Activated CD4-positive, CD25-positive, alpha-beta regulatory T cell treated with anti-CD3 and anti-CD28 coated beads, Interleukin-2, amount 50 U/mL, for 72 hours (primary cell): ENCODE measurements around the gene SMAD3.
"Not testable (repeated sequence)": the region's sequence is repeated elsewhere in the genome, so short reads cannot be mapped to it uniquely, and the experiment has no call there.

Experiments
- DNase-seq: peaks from one replicate; pipeline ENCODE4 v3.0.0; 2021

Gene SMAD3

DNA sequence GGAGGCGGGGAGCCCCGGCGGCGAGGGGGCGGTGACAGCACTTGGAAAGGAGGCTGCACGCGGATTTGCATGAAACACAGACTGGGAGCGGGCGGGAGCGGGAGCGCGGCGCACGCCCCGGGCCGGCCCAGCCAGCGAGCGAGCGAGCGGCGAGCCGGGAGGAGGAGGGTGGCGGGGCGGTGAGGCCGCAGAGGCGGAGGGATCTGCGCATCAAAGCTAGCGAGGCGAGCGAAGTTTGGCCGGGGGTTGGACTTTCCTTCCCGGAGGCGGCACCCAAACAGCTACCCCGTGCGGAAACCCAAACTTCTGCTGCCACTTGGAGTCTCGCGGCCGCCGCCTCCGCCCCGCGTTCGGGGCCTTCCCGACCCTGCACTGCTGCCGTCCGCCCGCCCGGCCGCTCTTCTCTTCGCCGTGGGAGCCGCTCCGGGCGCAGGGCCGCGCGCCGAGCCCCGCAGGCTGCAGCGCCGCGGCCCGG, at the start of gene SMAD3:
Gene SMAD3 (plus strand): TSS at position 72 of the 475 bp plus-strand sequence. CDS start 553 bp downstream, outside the sequence.
- peak; percentile 66 for DNase-seq

DNA sequence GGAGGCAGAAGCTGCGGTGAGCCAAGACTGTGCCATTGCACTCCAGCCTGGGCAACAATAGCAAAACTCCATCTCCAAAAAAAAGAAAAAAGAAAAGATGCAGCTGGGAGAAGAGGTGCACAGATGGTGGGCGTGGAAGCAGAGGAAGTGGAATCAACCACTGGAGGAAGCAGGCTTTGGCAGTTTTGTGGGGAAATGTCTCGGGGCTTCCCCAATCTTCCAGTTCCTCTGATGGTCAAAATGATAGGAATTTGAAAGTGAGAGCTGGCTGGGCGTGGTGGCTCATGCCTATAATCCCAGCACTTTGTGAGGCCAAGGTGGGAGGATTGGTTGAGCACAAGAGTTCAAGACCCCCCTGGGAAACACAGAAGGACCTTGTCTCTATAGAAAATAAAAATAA, 48.1 kb upstream of the SMAD3 start:
- DNase-seq, result no peak

DNA sequence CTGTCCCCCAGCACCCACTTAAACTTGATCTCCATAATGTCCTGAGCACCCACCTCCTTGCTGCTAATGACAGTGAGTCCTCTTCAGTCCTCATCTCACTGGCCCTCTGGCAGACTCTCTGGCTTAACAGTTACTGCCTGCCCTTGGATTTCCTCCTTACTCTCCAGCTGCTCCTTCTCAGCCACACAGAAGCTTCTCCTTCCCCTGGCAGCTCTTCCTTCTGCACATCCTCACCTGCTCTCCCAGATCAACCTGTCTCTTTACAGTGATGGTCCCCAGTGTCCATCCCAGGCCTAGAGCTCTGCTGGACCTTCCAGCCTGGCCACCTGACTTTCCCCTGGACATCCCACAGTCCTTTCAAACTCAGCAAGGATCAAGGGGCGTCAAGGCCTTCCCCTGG, 47.4 kb upstream of the SMAD3 start:
- DNase-seq, result no peak

DNA sequence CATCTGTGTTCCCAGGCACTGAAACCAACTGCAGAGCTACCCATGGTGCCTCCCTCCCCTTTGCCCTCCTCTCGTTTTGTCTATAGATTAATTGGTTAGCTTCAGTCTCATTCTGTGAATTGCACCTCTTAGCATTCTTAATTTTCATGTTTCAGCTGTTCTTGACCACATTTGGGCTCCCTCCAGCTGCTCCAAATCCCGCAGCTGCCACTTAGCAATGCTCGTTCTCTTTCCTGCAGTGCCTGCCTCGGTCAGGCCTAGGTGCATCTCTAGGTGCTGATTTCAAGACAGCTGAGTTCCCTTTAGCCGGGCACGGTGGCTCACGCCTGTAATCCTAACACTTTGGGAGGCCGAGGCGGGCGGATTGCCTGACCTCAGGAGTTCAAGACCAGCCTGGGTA, 47.0 kb upstream of the SMAD3 start:
- DNase-seq, result no peak

DNA sequence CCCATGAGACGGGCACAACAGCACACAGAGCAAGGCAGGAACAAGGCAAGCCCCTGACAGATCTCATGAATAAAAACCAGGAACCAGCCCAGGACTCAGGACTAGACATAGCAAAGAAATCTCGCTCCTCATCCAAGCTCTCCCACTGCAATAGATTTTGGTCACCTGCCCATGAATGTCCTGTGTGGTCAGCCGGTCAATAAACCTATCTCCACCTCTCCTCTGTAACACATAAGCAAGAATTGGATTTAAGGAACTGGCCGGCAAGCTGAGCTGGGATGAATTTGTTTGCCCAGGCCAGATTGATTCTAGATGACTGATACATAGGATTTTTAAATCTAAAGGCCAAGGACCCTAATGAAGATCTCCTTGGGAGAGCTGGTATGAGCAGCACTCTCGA, 46.3 kb upstream of the SMAD3 start:
- no peak for DNase-seq

DNA sequence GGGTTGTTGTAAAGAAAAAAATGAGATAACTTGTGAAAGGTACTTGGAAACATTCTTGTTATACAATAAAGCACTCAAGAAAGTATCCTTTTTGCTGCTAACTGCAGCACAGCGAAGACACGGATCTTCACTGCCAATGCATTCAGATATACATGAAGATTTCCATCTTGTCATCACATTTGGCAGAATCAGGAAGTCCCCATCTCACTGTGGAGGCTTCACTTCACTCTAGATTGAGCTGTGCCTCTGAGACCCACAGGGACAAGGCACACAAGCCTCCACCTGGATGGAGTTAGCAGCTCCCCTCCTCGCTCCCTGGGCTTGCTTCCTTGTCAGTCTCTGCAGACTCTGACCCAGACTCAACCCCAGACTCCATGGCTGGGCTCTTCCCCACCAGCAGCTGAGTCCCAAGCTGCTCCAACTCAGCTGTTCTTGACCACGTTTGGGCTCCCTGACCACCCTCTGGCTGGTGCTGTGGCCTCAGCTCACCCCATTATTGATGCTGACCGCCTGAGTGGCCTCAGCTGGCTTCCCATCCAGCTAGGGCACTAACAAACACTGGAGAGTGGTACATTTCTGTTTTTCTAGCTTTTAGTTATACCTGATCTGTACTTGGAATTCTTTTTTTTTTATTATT, 45.4 kb upstream of the SMAD3 start:
- DNase-seq, result no peak

DNA sequence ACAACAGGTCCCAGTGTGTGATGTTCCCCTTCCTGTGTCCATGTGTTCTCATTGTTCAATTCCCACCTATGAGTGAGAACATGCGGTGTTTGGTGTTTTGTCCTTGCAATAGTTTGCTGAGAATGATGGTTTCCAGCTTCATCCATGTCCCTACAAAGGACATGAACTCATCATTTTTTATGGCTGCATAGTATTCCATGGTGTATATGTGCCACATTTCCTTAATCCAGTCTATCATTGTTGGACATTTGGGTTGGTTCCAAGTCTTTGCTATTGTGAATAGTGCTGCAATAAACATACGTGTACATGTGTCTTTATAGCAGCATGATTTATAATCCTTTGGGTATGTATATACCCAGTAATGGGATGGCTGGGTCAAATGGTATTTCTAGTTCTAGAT, 44.7 kb upstream of the SMAD3 start:
- not testable (repeated sequence) for DNase-seq

DNA sequence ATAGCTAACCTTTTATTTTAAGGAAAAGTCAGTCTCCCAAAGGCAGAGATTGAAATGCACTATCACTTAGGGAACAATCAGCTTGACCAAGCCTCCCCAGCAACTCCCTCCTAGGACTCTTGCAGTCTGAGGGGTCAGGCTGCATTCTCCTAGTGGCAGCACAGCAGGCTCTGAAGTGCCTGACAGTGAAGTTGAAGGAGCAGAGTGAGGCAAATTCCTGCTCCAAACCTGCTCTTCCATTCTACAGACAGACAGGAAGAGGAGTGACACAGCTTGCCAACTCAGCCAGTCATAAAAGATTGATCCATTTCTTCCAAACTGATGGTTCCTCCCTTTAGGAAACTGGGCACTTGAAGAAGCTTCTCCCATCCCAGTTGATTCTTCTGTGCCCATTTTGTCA, 43.9 kb upstream of the SMAD3 start:
- DNase-seq, result no peak

DNA sequence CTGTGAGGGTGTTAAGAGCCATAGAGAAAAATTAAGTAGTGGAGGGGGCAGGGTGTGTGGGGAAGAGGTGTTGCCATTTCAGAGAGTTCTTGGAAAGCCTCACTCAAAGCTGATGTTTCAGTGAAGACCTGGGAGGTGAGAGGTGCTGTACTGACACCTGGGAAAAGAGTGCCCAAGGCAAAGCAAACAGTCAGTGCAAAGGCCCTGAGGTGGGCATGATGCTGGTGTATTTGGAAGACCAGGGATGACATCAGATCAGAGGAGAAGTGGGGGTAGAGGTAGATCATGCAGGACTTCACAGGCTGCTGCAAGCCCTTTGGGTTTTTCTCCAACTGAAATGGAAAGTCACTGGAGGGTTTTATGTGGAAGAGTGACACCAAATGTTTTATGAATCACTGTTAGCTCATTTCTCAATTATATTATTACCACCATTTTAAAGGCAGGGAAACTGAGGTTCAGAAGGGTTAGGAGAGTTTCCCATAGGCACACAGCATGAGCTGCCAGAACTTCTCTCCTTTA, 42.8 kb upstream of the SMAD3 start:
- DNase-seq, result no peak

DNA sequence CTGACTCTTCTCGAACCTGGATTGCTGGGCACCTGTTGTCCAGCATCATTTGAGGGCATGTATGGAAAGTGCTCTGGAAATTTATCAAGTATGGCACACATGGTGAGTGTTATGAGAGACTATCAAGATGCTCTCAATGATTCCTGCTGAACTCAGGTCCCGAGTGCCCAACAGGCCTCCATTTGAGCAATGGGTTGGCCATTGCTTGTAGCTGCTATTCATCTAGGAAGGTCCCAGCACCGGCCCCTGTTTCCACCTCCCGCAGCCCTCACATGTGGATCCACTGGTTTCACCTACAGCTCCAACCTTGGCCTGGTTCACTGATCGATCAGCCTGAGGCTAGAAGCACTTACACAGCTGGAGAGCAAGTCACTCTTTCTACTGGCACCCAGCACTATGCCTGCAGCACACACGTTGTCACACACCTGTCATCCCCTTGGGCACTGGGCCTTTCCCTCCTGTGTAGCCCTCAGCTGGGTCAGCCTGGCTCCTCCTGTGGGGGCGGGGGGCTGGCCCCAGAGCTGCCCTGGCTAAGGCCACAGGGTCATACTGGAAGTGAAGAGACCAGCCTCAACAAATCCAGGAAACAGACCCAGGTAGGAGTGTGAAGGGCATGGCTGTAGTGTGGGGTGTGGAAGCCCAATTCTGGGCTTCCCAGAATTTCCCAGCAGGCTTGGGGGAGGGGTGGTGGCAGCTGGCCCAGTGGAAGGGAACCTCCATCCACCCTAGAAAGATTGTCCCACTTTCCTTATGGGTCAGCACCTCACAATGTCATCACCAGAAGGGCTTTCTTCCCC, 41.7 kb upstream of the SMAD3 start:
- DNase-seq, result no peak

DNA sequence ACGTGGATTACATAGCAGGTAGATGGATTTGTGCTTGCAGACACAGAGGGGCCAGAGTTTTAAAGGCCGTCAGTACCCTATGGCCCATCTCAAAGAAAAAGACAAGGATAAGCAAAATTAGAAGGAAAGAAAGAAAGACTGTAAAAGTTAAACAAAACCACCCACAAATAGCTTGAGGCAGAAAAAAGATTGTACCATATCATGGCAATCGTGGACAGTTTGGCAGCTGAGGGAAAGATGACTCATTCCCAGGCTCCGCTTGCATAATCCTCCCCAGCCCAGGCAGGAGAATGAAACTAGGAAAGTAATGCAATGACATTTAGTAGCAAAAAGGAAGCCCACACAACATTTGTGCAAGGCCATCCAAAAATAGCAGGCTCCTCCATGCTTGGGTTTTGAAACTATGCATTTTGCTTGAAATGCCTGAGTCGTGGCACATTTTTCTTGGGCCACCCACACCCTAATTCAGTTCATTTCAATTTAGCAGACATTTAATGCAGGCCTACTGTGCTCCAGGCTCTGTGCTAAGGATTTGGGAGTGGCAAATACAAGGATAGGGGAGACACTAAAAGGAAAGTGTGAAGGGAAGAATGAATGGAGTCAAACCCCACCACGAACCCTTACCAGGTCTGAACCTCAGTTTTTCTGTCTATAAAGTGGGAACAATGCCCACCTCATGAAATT, 40.9 kb upstream of the SMAD3 start:
- no peak for DNase-seq

DNA sequence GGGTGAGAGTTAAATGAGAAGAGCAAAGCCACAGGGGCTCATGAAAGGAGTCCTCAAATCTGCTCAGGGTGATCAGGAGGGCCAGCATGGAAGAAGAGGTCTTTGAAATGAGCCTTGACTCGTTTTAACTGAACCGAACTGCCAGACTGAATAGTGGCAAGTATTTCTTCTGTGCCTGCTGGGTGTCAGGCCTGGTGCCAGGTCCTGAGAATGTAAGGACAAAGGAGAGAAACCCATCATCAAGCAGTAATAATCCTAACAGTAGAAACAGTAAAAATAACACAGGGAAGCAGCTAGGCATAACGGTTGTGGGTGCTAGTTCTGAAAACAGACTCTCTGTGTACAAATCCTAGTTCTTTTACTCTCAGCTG, 40.4 kb upstream of the SMAD3 start:
- DNase-seq, result no peak

DNA sequence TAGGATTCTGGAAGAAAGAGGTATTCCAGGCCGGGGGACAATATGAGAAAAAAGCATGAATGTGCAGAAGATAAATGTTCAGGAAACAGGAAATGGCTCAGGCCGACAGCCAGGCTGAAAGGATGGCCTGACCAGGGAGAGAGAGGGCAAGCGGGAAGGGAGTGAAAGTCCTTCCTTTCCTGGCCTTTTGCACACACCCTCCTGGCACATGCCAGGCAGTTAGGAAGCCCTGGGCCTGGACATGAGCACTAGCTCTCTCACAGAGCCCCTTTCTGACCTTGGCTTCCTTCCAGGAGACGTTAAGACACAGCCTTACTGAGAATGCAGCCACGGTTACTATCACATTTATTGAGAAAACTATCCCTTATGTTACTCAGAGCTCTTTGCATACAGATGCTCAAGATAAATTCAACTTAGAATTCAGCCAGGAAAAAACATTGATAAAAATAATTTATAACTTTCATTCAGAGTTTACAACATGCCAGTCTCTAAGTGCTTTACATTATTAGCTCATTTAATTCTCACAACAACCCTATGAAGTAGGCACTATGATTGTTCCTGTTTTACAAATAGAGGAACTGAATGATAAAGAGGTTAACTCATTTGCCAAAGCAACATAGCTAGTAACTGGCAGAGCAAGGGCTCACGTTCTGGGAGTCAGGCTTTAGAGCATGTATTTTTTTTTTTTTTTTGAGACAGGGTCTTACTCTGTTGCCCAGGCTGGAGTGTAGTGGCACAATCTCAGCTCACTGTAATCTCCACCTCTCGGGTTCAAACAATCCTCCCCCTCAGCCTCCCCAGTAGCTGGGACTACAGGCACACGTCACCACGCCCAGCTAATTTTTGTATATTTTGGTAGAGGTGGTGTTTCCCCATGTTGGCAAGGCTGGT, 39.4 kb upstream of the SMAD3 start:
- DNase-seq, result no peak

DNA sequence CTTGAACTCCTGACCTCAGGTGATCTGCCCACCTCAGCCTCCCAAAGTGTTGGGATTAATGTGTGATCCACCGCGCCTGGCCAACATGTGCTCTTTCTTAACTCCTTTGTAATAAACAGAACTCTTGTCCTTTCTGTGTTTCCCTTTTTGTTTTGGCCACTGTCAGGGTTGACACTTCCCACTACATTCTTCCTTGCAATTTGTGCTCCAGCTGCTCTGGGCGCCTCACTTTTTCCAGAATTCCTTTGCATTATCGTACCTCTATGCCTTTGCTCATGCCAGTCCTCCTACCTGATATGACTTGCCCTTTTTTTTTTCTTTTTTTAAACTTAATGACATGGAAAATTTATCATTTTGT, 38.8 kb upstream of the SMAD3 start:
- DNase-seq, result no peak

DNA sequence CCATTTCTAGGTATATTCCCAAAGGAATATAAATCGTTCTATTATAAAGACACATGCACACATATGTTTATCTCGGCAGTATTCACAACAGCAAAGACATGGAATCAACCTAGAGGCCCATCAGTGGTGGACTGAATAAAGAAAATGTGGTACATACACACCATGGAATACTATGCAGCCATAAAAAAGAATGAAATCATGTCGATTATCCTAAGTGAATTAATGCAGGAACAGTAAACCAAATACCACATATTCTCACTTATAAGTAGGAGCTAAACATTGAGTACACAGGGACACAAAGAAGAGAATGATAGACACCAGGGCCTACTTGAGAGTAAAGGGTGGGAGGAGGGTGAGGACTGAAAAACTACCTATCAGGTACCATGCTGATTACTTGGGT, 37.0 kb upstream of the SMAD3 start:
- not testable (repeated sequence) for DNase-seq

DNA sequence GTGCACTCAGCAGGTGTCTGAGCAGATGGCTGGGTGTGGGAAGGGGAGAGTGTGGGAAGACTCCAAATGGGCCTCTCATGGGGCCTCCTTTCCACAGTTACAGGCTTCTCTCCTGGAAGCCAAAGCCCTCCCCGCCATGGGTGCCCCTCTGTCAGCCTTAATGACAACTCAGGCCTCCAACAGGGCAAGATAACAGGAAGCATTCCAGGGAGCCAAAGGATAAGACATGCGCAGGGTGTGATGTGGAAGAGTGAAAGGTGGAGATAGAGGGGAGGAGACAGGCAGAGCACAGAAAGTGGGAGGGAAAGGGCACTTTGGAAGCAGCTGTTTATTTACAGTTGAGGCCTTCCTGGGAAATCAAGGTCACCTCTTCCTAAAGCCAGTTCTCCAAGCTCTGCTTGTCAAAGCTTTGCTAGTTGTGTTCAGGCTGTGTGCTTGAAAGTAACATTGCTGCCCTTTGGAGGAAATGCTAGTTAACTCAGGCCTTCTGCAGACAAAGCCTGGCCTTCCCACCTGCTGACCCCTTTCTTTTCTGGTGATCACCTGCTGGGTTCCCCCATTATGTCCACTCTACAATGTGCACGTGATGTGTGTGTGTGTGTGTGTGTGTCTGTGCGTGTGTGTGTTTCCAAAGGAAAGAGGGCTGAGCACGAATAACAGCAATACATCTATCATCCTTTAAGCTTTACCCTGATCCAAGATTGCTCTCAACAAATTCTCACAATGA, 35.2 kb upstream of the SMAD3 start:
- no peak for DNase-seq

DNA sequence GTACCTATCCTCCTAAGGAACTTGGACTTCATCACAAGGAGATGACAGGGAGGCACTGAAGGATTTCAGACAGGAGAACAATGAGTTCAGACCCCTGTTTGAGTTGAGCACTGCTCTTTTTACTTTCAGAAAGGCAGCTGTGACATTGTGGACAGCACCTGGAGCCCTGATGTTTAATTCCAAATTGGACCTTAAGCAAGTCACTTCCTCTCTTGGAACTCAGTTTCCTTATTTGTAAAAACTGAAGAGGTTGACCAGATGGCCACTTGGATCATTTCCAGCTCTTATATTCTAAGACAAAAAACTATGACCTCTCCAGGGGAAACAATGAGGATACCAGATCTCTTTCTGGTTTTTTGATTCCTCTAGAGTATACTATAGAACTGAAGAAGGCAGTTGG, 34.1 kb upstream of the SMAD3 start:
- no peak for DNase-seq

DNA sequence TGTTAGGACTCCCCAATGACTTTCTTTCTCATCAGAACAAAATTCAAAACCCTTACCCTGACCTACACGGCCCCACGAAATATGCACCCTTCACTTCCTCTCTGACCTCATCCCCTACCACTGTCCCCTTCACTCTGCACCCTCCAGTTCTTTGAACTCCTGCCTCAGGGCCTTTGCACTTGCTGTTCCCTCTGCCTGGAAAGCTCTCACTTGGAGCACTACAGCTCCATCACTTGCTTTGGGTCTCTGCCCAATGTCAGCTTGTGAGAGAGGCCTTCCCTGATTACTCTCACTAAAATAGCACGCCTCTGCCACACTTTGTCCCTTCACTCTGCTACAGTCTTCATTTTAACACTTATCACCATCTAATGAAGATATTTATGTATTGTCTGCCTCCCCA, 32.8 kb upstream of the SMAD3 start:
- DNase-seq, result no peak

DNA sequence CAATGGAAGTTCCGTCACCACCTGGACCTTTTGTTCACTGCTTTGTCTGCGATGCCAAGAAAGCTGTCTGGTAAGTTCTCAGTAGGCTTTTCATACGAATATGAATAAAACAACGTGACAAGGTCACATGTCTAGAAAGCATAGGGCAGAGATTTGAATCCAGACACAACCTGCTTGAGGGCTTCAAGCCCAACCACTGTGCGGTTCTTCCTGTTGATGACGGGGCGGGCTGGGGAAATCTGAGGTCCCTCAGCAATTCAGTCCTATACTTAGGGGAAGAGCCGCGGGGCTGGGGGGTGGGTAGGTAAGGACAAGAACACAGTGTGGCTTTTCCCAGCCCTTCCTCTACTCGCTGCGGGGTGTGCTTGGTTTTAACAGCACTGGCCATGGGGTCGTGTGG, 32.4 kb upstream of the SMAD3 start:
- no peak for DNase-seq

DNA sequence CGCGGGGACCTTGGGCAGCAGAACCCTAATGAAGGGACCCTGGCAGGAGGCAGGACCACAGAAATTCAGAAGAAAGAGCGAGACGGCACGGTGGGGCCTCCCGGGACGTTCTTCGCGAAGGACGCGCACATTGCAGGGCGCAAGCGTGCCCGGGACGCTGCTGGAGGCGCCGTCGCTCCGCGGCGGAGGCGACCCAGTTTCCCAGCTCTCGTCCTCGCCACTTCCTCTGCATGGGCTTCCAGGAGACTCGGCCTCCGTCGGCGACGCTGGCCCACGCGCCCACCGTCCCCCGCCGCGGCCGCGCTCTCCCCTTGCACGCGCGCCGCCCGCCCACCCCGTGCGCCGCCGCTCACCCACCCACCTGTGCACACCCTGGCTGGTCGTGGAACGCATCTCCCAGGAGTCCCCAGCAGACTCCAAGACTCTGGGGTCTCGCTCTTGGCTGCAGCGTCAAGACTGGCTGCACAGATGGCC, 31.8 kb upstream of the SMAD3 start:
- no peak for DNase-seq

DNA sequence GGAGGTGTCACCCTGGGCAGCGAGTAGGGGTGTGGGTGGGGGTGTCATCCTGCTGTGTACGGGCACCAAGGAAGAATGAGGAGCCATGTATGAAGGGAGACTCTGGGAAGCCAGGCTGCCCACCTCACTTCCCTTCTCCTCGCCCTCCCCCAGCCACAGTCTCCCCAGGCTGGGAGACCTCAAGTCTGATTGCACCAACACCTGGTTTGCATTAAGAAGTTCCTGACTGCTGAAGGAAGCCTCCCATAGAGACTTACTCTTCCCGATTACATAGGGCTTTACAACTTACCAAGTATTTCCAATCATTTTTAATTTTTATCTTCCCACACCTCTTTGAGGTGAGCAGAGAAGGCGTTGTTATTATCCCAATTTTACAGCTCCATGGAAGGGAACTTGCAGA, 29.5 kb upstream of the SMAD3 start:
- DNase-seq, result no peak
